ENCODE results near the gene ADAM23. TPM values are rescaled to one million over a fixed set of nuclear protein-coding genes. Genes with fewer than 3 reads are reported as not detected.
"Not testable (repeated sequence)": the region's sequence is repeated elsewhere in the genome, so short reads cannot be mapped to it uniquely, and the experiment has no call there.

ADAM23 gene, protein sequence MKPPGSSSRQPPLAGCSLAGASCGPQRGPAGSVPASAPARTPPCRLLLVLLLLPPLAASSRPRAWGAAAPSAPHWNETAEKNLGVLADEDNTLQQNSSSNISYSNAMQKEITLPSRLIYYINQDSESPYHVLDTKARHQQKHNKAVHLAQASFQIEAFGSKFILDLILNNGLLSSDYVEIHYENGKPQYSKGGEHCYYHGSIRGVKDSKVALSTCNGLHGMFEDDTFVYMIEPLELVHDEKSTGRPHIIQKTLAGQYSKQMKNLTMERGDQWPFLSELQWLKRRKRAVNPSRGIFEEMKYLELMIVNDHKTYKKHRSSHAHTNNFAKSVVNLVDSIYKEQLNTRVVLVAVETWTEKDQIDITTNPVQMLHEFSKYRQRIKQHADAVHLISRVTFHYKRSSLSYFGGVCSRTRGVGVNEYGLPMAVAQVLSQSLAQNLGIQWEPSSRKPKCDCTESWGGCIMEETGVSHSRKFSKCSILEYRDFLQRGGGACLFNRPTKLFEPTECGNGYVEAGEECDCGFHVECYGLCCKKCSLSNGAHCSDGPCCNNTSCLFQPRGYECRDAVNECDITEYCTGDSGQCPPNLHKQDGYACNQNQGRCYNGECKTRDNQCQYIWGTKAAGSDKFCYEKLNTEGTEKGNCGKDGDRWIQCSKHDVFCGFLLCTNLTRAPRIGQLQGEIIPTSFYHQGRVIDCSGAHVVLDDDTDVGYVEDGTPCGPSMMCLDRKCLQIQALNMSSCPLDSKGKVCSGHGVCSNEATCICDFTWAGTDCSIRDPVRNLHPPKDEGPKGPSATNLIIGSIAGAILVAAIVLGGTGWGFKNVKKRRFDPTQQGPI
- total RNA-seq, result 1 to 10 TPM in 2 of 4 donors, under 1 TPM in 2; 0.37 to 4.6 (median 2.2) TPM

DNA sequence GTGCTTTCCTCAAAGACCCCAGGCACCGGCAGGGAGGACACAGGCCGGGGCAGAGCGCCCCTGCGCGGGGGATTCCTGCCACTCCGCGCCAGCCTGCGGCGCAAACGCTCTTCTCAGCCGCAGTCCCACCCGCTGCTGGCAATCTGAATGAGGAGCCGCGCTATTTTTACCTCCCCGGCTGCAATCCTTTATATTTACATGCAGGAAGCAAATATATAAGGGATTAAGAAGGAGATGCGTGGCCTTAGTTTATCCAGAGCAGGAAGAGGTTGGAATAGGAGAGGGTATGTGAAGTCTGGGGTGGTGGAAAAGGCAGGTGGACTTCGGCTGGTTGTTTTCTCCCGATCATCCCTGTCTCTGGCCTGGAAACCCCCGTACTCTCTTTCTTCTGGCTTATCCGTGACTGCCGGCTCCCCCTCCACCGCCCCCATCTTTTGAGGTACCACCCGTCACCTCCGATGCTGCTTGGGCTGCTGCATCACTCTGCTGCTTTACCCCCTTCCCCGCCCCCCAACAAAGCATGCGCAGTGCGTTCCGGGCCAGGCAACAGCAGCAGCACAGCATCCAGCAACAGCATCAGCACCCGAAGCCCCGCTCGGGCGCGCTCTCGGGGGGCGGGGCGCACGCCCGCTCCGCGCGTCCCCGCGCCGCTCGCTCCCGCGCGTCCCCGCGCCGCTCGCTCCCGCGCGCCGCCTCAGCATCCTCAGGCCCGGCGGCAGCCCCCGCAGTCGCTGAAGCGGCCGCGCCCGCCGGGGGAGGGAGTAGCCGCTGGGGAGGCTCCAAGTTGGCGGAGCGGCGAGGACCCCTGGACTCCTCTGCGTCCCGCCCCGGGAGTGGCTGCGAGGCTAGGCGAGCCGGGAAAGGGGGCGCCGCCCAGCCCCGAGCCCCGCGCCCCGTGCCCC is at the start of gene ADAM23:
Gene ADAM23 (plus strand): TSS at position 700 of the 902 bp plus-strand sequence. CDS start 335 bp downstream, outside the sequence.
- TF ChIP-seq CTCF (IDR thresholded peaks at IDR 0.05), result no peak
- DNase-seq (ENCODE audit: low spot score), result no peak

DNA sequence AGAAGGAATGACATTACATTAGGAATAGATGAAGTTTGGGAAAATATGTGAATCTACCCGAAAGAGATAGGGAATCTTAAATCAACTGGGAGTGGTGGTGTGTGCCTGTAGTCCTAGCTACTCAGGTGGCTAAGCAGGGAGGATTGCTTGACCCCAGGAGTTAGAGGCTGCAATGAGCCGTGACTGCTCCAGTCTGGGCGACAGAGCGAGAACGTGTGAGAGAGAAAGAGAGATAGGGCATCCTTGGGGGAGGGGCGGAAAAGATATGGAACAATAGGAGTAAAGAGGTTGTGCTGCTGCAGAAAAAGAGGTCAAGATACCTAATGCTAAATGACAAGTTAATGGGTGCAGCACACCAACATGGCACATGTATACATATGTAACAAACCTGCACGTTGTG is 47.1 kb upstream of the ADAM23 start:
- ATAC-seq (ENCODE audit: low FRiP score) (no peak), DNase-seq (ENCODE audit: low spot score) (no peak)
- TF ChIP-seq CTCF (IDR thresholded peaks at IDR 0.05), result no peak

More for the DNA sequence above, at the start of gene ADAM23:
- ATAC-seq (ENCODE audit: low FRiP score), result peak; percentile 68

GRCh38 chr2:206402956-206403569 is 40.3 kb upstream of the ADAM23 start:
- ATAC-seq (ENCODE audit: low FRiP score); DNase-seq (ENCODE audit: low spot score): not testable (repeated sequence)

- ATAC-seq (ENCODE audit: low FRiP score) (no peak), DNase-seq (ENCODE audit: low spot score) (no peak)
- no peak for TF ChIP-seq CTCF (IDR thresholded peaks at IDR 0.05)
These were observed 34.7 kb upstream of the ADAM23 start for GRCh38 chr2:206408323-206409320.

GRCh38 chr2:206410714-206411113 is 32.6 kb upstream of the ADAM23 start:
- TF ChIP-seq CTCF (IDR thresholded peaks at IDR 0.05), result no peak
- DNase-seq (ENCODE audit: low spot score) (no peak), ATAC-seq (ENCODE audit: low FRiP score) (no peak)

- no peak for TF ChIP-seq CTCF (IDR thresholded peaks at IDR 0.05)
- no peak for ATAC-seq (ENCODE audit: low FRiP score)
- no peak for DNase-seq (ENCODE audit: low spot score)
These were observed 27.6 kb upstream of the ADAM23 start for GRCh38 chr2:206415618-206416243.

All from omental fat pad (tissue), 4 donors.